HCT116 (cell line): ENCODE measurements around the gene IZUMO4. TPM values are rescaled to one million over a fixed set of nuclear protein-coding genes. Genes with fewer than 3 reads are reported as not detected.

Source experiments
- ATAC-seq: fragments of 200-7000 bp; cut with Tn5 transposase; 2 replicates; pipeline ENCODE4 v1.9.1; 2020; ENCODE audit warnings: mild to moderate bottlenecking, moderate library complexity
- BruUV-seq: library from RNA; stranded (reverse); fragments of 400-500 nt; replicated peaks from 2 replicates; lab custom pipeline; 2021; lab: Mats Ljungman, UMichigan
- CTCF ChIA-PET: fragments of 300-600 bp; sonication (Branson Sonifier 250); formaldehyde crosslinking; loops from one replicate; lab custom pipeline; 2021; ENCODE audit warnings: antibody characterized with exemption; lab: Charles Lee
- POLR2A ChIA-PET: fragments of 300-600, 350-600 bp; sonication (Branson Sonifier 250); formaldehyde crosslinking; loops from one replicate; lab custom pipeline; 2021; ENCODE audit warnings: antibody characterized with exemption; lab: Charles Lee
- RAD21 ChIA-PET, 2 experiments: fragments of 300-600 bp; sonication (Branson Sonifier 250); formaldehyde crosslinking; loops; one replicate each; lab custom pipeline; 2023; ENCODE audit warnings: low total read pairs in 2 of 2; ENCODE audit not compliant: uncharacterized antibody in 2 of 2, unreplicated experiment in 2 of 2, low non-redundant PET in 1 of 2; lab: Charles Lee
- DNase-seq: peaks from one replicate; pipeline ENCODE4 v3.0.0-alpha.2; 2010; ENCODE audit warnings: low read depth, low spot score
- H2AFZ ChIP-seq: fragments of 200-600 bp; shearing (Covaris generic), sonication (generic); 2 replicates; pipeline ENCODE4 v1.6.1; 2017; ENCODE audit warnings: low read depth, mixed run types, mixed read lengths, antibody characterized with exemption, low read length; ENCODE audit not compliant: poor library complexity, severe bottlenecking
- H3K27ac ChIP-seq: 2 replicates; pipeline ENCODE4 v1.5.1; 2012; ENCODE audit warnings: low read depth, low read length
- H3K27me3 ChIP-seq: fragments of 200-600 bp; sonication (generic); 2 replicates; pipeline ENCODE4 v1.6.1; 2016; ENCODE audit warnings: mixed run types, low read length, mixed read lengths; ENCODE audit not compliant: insufficient read depth
- H3K36me3 ChIP-seq, 2 experiments: fragments of 200-500 bp in 1 of 2; fragments of 200-600 bp in 1 of 2; sonication (Bioruptor generic) in 1 of 2; sonication (generic) in 1 of 2; 2 replicates each; pipeline versions ENCODE4 v1.5.1 to v1.6.1; 2014 to 2016; ENCODE audit warnings: low read length in 2 of 2, inconsistent platforms in 1 of 2, mixed read lengths in 1 of 2, mixed run types in 1 of 2; ENCODE audit not compliant: insufficient read depth in 2 of 2, control insufficient read depth in 1 of 2
- H3K4me1 ChIP-seq, 2 experiments: fragments of 200-600 bp in 1 of 2; sonication (generic) in 1 of 2; 2 replicates each; pipeline versions ENCODE4 v1.5.1 to v1.6.1; 2012 to 2017; ENCODE audit warnings: low read length in 2 of 2, inconsistent platforms in 1 of 2, mild to moderate bottlenecking in 1 of 2, mixed read lengths in 1 of 2, mixed run types in 1 of 2, moderate library complexity in 1 of 2; ENCODE audit not compliant: insufficient read depth in 2 of 2, control insufficient read depth in 1 of 2
- H3K4me2 ChIP-seq: fragments of 200-600 bp; sonication (generic); 2 replicates; pipeline ENCODE4 v1.6.1; 2017; ENCODE audit warnings: mixed run types, low read length, mixed read lengths
- H3K4me3 ChIP-seq, 2 experiments: fragments of 200-600 bp in 1 of 2; sonication (generic) in 1 of 2; replicated peaks in 1 of 2; 2 replicates each; pipeline ENCODE4 v1.5.1; 2011 to 2016; ENCODE audit warnings: low read length in 2 of 2, control low read depth in 1 of 2, low read depth in 1 of 2, mild to moderate bottlenecking in 1 of 2, mixed read lengths in 1 of 2, mixed run types in 1 of 2
- H3K79me2 ChIP-seq: fragments of 200-600 bp; sonication (generic); 2 replicates; pipeline ENCODE4 v1.6.1; 2017; ENCODE audit warnings: mild to moderate bottlenecking, mixed run types, low read length, moderate library complexity, mixed read lengths; ENCODE audit not compliant: insufficient read depth
- H3K9ac ChIP-seq: fragments of 200-600 bp; sonication (generic); 2 replicates; pipeline ENCODE4 v1.6.1; 2016; ENCODE audit warnings: low read length, mixed read lengths
- H3K9me2 ChIP-seq: fragments of 200-600 bp; sonication (generic), shearing (Covaris generic); 2 replicates; pipeline ENCODE4 v1.6.1; 2017; ENCODE audit warnings: mixed run types, mild to moderate bottlenecking, moderate library complexity; ENCODE audit not compliant: insufficient read depth
- H3K9me3 ChIP-seq, 2 experiments: fragments of 200-500 bp in 1 of 2; fragments of 200-600 bp in 1 of 2; sonication (Bioruptor generic) in 1 of 2; sonication (generic) in 1 of 2; 2 replicates each; pipeline ENCODE4 v1.6.1; 2014 to 2017; ENCODE audit warnings: low read length in 2 of 2, mixed read lengths in 2 of 2, inconsistent platforms in 1 of 2, low read depth in 1 of 2, mild to moderate bottlenecking in 1 of 2, mixed run types in 1 of 2, moderate library complexity in 1 of 2; ENCODE audit not compliant: control insufficient read depth in 1 of 2, insufficient read depth in 1 of 2
- H4K20me1 ChIP-seq: fragments of 200-600 bp; sonication (generic), shearing (Covaris generic); 2 replicates; pipeline ENCODE4 v1.6.1; 2017; ENCODE audit warnings: mixed run types, mild to moderate bottlenecking, moderate library complexity; ENCODE audit not compliant: insufficient read depth
- CEBPB ChIP-seq: IDR thresholded peaks from 2 replicates; pipeline ENCODE4 v1.6.1; 2012; ENCODE audit warnings: low read depth
- FOSL1 ChIP-seq: IDR thresholded peaks from 2 replicates; pipeline ENCODE4 v1.6.1; 2012; ENCODE audit warnings: low read depth
- JUND ChIP-seq: IDR thresholded peaks from 2 replicates; pipeline ENCODE4 v1.6.1; 2012
- POLR2A ChIP-seq: IDR thresholded peaks from 2 replicates; pipeline ENCODE4 v1.7.0; 2011; ENCODE audit warnings: borderline replicate concordance; ENCODE audit not compliant: insufficient read depth, insufficient read length; ENCODE audit errors: extremely low read depth
- RAD21 ChIP-seq: IDR thresholded peaks from 2 replicates; pipeline ENCODE4 v1.6.1; 2012; ENCODE audit warnings: low read depth, mild to moderate bottlenecking
- REST ChIP-seq: IDR thresholded peaks from 2 replicates; pipeline ENCODE4 v1.6.1; 2012; ENCODE audit warnings: low read depth
- SP1 ChIP-seq: IDR thresholded peaks from 2 replicates; pipeline ENCODE4 v1.6.1; 2012; ENCODE audit warnings: low read depth
- ZBTB33 ChIP-seq: IDR thresholded peaks from 2 replicates; pipeline ENCODE4 v1.6.1; 2011; ENCODE audit warnings: mild to moderate bottlenecking, low read length, moderate library complexity; ENCODE audit not compliant: insufficient replicate concordance; ENCODE audit errors: extremely low read depth
- intact Hi-C: fragments of 100-400 bp; cut with micrococcal nuclease; formaldehyde crosslinking; loops from 2 replicates; pipeline ENCODE4 v1.10.0; 2022
- total RNA-seq: library from RNA; stranded (reverse); gene quantifications from one replicate; pipeline ENCODE4 v1.2.1, GENCODE V29; 2021; ENCODE audit not compliant: unreplicated experiment

Gene IZUMO4
- total RNA-seq, 1 experiment from 2014 or later, result 6.1 TPM

- no peaks in the 10 kb centered on the region for H3K9me3 ChIP-seq
- DNase-seq (no peak), ATAC-seq (no peak)
- no peaks in the 10 kb centered on the region; a peak in 2 of 4 replicates for H3K36me3 ChIP-seq
- intact Hi-C loops, result no loop called here
- H3K27ac ChIP-seq, result no peak overlapping the region
- H3K4me1 ChIP-seq, result peaks cover 7 to 17% of the 10 kb centered on the region in 2 experiments
- no peaks in the 10 kb centered on the region for H3K27me3 ChIP-seq
- H3K4me3 ChIP-seq, result no peak overlapping the region
- H3K9me2 ChIP-seq, result no peaks in the 10 kb centered on the region
- no peak overlapping the region for H3K4me2 ChIP-seq
- H3K79me2 ChIP-seq, result no peaks in the 10 kb centered on the region
- POLR2A ChIA-PET, result interaction anchor here (1.7 kb wide), 1 partner anchor 11 kb away, joined by 5 read pairs; no protein-coding TSS in a partner anchor
- no peak overlapping the region for H2AFZ ChIP-seq
- CTCF ChIA-PET, result interaction anchor here (0.6 to 1.7 kb wide), 6 partner anchors 17 to 51 kb away, joined by 3 to 9 read pairs (median 6); no protein-coding TSS in a partner anchor
- no peaks in the 10 kb centered on the region for H4K20me1 ChIP-seq
- RAD21 ChIA-PET, result no interaction called here
- H3K9ac ChIP-seq, result no peak overlapping the region
- TF ChIP-seq RAD21 (no peak), CEBPB (no peak), ZBTB33 (no peak), POLR2A (no peak), REST (no peak), JUND (no peak), SP1 (no peak), FOSL1 (no peak)
- no TSS peak for BruUV-seq
Observed at GRCh38 chr19:2070436-2070827, 26.3 kb upstream of the IZUMO4 start.
